ENCODE results near the gene GPRC5A.

The GPRC5A gene

DNA sequence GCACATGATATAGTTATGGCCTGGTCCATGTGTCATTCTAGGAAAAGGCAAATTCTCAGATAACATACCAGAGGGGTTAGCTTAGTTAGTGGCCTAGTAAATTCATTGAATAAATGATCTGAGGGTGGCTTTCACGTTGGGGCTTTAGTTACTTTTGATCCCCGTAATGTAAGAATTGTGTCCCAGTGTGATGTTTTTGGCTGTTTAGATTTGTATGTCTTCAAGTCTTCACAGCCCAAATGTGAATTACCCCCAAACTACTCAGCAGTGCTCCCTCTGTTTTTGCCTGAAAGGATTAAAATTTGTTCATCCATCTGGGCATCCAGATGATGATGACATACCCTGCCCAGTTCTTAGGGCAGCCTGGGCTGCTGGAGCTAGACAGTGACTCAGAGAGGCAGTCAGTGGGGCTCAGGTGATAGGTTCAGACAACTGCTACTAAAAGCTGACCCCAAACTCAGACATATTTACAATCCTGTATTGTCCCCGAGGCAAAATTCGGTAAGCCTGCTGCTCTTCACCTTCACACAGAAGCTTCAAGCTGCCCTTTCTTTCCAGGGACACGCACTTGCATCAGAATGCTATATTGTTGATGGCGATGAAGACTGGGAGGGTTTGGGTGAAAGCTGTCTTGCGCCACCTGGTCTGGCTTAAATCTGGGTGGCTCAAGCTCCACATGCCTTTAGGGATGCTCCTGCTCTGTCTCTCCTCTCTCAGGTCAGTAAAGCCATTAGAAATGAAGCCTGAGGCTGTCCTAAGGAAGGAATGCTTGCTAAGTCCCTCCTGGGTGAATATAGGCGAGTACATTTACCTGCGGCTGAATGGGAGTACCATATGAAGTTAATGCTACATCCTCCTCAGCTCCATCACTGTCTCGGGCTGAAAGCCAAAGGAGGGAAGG, 50.3 kb downstream of the GPRC5A start:
- no peak for DNase-seq (ENCODE audit: low spot score)

DNA sequence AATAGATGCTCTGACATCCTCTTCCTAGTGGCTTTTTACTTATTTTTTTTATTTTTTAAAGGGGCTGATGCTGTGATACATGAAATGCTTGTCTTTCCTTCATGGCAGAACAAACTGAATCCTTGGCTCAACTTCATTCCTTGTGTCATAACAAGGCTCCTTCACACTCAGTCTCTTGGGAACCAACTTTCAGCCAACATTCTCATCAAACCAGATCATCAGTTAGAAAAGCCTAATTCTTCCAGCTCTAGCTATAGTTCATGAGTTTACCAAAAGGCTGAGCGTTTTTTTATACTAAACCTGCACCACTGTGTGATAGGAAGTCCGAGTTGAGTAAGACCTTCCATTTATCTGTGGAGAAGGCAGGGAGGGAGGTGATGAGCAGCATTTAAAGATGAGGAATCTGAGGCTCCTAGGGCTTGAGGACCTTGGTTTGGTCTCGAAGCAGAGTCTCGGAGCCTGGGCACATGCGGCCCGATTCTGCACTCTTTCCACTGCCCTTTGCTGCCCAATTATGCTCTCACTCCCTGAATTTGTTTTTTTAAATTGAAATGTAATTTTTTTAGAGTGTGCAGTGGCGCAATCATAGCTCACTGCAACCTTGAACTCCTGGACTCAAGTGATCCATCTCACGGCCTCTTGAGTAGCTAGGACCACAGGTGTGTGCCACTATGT, 52.4 kb downstream of the GPRC5A start:
- no peak for DNase-seq (ENCODE audit: low spot score)

DNA sequence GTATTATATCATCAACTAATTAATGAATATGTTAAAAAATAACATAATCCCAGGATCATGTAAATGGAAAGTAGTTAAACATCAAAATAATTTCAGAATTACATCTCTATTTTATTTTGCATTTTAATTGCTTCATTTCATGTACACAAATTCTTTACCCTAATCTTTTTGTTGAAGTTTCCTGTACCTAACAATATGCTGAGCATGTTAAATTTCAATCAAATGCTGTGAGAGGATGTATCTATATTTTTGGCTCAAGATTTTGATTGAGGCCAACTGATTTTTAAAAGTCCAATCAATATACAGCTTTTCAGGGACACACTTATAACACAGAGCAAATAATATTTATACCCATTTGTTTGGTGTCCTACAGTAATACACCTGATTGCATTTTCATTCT, 54.2 kb downstream of the GPRC5A start:
- DNase-seq (ENCODE audit: low spot score), result no peak

DNA sequence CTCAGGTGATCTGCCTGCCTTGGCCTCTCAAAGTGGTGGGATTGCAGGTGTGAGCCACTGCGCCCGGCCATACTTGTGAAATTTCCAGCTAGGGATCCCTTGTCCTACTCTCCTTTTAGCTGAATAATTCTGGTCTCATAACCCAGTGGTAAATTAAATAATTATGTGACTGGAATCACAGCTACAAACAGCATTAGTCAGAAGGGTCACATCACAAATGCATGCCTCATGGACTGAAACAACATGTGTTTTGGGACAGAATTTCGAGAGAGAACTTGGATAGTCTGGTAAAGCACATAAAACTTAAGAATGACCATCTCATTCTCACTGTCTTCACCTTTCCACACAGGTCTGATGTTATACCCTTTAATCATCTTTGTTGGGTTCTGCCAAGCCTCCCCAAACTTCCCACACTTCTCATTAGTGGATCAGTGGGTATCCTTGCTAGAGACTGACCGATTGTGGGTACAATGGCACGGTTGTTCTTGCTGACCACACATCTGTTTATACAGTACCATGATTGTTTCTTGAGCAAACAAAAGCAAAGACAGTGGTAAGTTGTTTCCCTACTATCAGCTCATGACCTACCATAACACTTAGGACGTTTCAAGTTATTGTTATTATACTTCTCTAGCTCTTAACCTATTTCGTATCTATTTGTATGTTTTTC, 55.5 kb downstream of the GPRC5A start:
- no peak for DNase-seq (ENCODE audit: low spot score)

DNA sequence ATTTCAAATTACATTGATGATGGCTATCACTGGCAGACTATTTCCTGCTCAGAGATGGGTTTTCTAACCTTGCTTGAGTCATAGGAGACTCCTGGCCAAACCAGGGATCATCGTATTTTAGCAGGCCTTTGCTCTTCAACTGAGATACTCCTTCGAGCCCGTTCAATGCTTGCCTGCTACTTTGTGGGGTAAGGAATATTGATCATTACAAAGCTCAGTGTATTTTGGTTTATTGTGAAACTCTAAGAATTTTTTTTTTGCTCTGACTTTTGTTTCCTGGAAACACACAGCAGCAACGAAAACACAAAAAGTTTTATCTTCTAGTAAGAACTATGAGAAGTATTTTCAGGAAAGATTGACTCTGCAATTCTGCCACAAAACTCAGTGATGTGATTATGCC, 56.5 kb downstream of the GPRC5A start:
- no peak for DNase-seq (ENCODE audit: low spot score)

DNA sequence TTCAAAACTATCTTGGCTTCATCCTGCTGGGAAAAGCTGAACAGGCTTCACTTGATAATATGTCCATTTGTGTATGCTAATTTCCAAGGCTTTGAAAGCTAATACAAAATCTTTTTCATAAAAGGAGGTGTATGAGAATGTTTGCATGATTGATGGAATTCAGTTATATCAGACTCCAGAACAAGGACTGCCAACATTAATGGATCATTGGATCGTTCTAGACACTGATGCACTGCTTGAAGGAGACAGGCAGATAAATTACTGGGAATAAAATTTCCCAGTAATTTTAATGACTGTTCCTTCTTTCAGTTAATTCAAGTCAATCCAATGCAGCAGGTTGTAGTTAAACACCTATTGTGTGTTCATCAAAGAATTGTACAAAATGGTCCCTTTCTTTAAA, 60.1 kb downstream of the GPRC5A start:
- DNase-seq (ENCODE audit: low spot score), result no peak

DNA sequence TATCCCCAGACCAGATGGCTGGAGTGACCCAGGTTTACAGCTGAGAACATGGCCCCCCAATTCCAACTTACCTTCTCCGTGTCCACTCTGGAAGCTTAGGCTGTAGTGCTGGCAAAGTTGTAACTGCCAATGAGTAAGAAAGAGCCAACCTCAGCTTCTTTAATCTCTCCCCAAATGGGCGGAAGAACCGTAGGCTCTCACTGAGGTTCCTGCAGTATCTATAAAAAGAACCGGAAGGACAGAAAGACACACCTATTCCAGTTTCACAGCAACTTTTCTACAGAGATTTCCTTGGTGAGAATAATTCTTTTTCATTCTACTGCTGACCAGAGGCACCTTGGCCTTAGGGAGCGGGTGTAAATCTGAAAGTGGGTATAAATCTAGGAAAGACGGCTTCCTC, 60.7 kb downstream of the GPRC5A start, which contains the start of gene GPRC5D:
TSS of gene GPRC5D (minus strand) at position 135 of the 400 bp plus-strand sequence. CDS start 1,786 bp downstream, outside the sequence.
- no peak for DNase-seq (ENCODE audit: low spot score)

DNA sequence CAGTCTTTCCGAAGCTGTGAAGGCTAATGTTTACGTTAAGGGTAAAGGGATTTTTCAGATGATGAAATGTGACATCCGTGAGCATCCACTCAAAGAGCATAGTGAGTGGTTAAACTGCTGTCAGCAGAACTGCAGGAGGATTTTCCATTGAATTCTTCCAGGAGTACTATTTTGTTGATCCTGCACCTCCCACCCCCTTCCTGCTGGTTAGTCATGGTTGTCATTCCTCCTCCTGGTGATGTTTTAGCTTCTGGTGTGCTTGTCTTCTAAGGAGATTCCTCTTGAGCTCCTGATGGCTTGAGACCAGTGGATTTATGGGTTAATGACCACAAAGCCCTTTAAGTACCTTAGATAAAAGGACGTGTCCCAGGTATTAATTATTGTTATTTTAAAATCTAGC, 63.0 kb downstream of the GPRC5A start:
- DNase-seq (ENCODE audit: low spot score), result no peak

DNA sequence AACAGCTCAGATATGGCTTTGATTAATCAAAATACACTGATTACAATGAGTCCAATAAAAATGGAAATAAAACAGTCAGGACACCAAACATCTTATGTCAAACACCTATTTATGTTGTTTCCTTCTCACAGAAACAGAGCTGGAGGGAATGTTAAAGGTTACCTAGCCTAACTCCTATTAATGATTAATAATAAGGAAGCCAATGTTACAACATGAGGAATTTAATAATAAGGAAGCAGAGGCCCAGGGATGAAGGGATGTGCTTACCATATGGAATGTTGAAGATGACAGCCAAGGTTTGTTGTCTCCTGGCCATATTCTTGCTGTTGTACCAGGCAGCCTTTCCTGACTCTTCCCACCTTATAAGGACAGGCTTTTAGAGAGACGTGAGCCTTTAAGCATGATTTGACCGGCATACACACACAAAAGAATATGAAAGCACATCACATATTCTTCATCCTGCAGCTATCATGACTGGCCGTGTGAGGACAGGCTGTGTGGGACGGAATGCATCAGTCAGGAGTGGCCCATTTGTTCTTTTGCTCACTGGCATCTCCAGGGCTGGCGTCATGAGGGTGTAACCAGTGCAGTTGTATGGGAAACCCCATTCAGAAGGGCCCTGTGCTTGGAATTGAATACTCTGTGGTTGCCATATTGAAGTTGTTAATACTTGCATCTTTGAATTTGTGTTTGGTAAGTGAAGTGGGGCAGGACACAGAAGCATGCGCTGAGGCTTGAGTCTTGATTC, 63.7 kb downstream of the GPRC5A start:
- no peak for DNase-seq (ENCODE audit: low spot score)

DNA sequence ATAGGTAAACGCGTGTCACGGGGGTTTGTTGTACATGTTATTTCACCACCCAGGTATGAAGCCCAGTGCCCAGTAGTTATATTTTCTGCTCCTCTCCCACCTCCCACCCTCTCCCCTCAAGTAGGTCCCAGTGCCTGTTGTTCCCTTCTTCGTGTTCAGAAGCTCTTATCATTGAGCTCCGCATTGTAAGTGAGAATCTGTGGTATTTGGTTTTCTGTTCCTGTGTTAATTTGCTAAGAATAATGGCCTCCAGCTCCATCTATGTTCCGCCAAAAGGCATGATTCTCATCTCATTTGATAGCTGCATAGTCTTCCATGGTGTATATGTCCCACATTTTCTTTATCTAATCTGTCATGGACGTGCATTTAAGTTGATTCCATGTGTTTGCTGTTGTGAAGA, 67.5 kb downstream of the GPRC5A start:
- DNase-seq (ENCODE audit: low spot score), result no peak

DNA sequence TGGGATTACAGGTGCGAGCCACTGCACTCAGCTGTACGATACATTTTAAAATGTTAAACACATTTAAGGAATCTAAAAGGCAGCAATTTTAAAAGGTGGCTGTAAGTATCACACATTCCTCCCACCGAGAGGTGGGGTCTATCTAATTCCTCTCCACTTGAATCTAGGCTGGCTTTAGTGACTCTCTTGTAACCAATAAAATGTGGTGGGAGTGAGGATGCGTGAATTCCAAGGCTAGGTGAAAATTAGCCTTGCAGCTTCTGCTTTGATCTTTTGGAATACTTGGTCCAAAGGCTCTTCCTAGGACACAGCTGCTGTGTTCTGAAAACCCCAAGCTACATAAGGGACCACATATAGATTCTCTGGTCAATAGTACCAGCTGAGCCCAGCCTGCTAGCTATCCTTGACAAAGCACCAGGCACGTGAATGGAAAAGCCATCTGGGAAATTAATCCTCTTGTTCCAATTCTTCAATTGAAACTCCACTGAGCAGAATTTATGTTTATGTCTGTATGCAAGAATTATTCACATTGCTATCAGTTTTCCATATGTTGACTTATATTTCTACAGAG, 69.4 kb downstream of the GPRC5A start:
- DNase-seq (ENCODE audit: low spot score), result no peak

DNA sequence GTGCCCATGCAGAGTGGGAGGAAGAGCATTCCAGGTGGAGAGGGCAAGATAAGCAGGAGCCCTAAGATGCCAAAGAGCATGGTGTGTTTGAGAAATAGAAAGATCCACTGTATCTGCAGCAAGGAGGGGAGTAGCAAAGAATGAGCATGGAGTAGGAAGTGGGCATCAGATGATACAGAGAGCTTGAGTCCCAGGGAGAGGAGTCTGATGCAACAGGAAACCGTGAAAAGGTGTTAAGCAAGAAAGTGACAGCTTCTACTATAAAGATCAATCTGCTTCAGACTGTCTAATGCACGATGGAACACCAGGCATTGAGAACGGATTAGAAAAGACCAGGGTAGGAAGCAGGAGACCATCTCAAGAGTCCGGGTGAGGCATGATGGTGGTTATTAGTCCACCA, 72.9 kb downstream of the GPRC5A start:
- DNase-seq (ENCODE audit: low spot score), result no peak

DNA sequence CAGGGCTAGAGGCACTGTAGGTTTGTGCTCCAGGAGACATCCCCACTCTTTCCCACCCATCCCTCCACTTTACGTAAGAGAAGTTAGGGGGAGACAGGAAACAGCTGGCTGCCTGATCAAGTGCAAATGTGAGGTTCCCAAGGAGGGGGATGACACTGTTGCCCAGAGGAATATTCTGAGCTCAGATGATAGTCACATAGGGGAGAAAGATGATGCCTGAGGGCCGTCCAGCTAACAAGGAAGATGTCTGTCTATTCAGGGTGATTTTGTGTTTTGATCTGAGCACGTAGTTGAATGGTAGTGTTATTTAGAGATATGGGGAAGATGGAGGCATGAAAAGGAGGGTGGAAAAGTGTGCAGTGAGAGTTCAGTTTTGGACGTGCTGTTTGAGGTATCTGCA, 74.5 kb downstream of the GPRC5A start:
- DNase-seq (ENCODE audit: low spot score), result no peak

Data from germinal center (tissue), 1 donor.